A204.1 (cell line): ENCODE measurements around the gene PMEPA1.

ENCODE experiments used
- FAIRE-seq: peaks from 2 replicates; lab custom pipeline; 2012; peaks lifted over from hg19 to GRCh38; lab: Jason Lieb, UNC

The PMEPA1 gene

GRCh38 chr20:57660922-57661745 lies 48.7 kb downstream of the PMEPA1 start:
- no peak for FAIRE-seq

- no peak for FAIRE-seq
Measured at GRCh38 chr20:57660181-57660921, 49.5 kb downstream of the PMEPA1 start.

- FAIRE-seq, result no peak
Measured at GRCh38 chr20:57659517-57660180, 50.2 kb downstream of the PMEPA1 start.

GRCh38 chr20:57658833-57659516 lies 50.8 kb downstream of the PMEPA1 start:
- FAIRE-seq, result no peak

- no peak for FAIRE-seq
Measured at GRCh38 chr20:57658447-57658832, 51.4 kb downstream of the PMEPA1 start.

GRCh38 chr20:57657535-57658446 lies 52.0 kb downstream of the PMEPA1 start:
- no peak for FAIRE-seq

- no peak for FAIRE-seq
Measured at GRCh38 chr20:57656821-57657534, 52.8 kb downstream of the PMEPA1 start.

GRCh38 chr20:57656252-57656820 lies 53.5 kb downstream of the PMEPA1 start:
- no peak for FAIRE-seq

- FAIRE-seq, result no peak
Measured at GRCh38 chr20:57655809-57656155, 54.0 kb downstream of the PMEPA1 start.

GRCh38 chr20:57654998-57655808 lies 54.6 kb downstream of the PMEPA1 start:
- FAIRE-seq, result no peak

GRCh38 chr20:57654363-57654997 lies 55.3 kb downstream of the PMEPA1 start:
- no peak for FAIRE-seq

GRCh38 chr20:57653910-57654309 lies 55.9 kb downstream of the PMEPA1 start:
- no peak for FAIRE-seq

GRCh38 chr20:57653546-57653900 lies 56.3 kb downstream of the PMEPA1 start:
- no peak for FAIRE-seq

- FAIRE-seq, result no peak
Measured at GRCh38 chr20:57652606-57653545, 56.9 kb downstream of the PMEPA1 start.

- FAIRE-seq, result no peak
Measured at GRCh38 chr20:57651881-57652605, 57.8 kb downstream of the PMEPA1 start.

GRCh38 chr20:57650756-57651483 lies 58.9 kb downstream of the PMEPA1 start:
- no peak for FAIRE-seq

- FAIRE-seq, result no peak
Measured at GRCh38 chr20:57650266-57650665, 59.5 kb downstream of the PMEPA1 start.
